Thyroid gland (tissue), 4 donors: ENCODE data around the gene MGAT5.

Source experiments
- CTCF ChIP-seq, 6 experiments: fragments of 200-600 bp in 3 of 6; fragments of 450-650 bp in 3 of 6; sonication (generic) in 3 of 6; IDR thresholded peaks; one replicate each; pipeline ENCODE4 v1.5.1; 2016 to 2019; ENCODE audit warnings: antibody characterized with exemption in 6 of 6, mild to moderate bottlenecking in 2 of 6, inconsistent platforms in 1 of 6, moderate library complexity in 1 of 6
- POLR2A ChIP-seq, 2 donors: fragments of 450-650 bp; IDR thresholded peaks; one replicate each; pipeline ENCODE4 v1.6.1; 2017; ENCODE audit warnings: antibody characterized with exemption in 2 of 2, mild to moderate bottlenecking in 2 of 2, moderate library complexity in 1 of 2

- TF ChIP-seq CTCF (IDR thresholded peaks at IDR 0.05) (no peak), POLR2A (IDR thresholded peaks at IDR 0.05) (no peak)
These were observed 164.2 kb downstream of the MGAT5 start for GRCh38 chr2:134417968-134418582.
